ENCODE results near the gene TSGA10IP. TPM values are rescaled to one million over a fixed set of nuclear protein-coding genes. Genes with fewer than 3 reads are reported as not detected.

The TSGA10IP gene
- total RNA-seq, 1 experiment from 2014 or later, result not detected

GRCh38 chr11:65975771-65976170, 30.5 kb downstream of the TSGA10IP start:
- Histone ChIP-seq H3K4me1 (ENCODE audit: control insufficient read depth in 1 of 2, insufficient read depth in 2 of 2, low read length in 2 of 2) (no peaks in the 10 kb centered on the region), H3K4me3 (replicated peaks in 1 of 2; ENCODE audit: low read depth in 1 of 2, low read length in 2 of 2) (no peak overlapping the region), H3K9me3 (ENCODE audit: control insufficient read depth in 1 of 2, insufficient read depth in 1 of 2, low read depth in 1 of 2, low read length in 2 of 2) (no peaks in the 10 kb centered on the region), H4K20me1 (ENCODE audit: insufficient read depth) (no peaks in the 10 kb centered on the region), H2AFZ (ENCODE audit: low read depth, low read length, poor library complexity, severe bottlenecking) (no peak overlapping the region), H3K27me3 (ENCODE audit: insufficient read depth, low read length) (no peaks in the 10 kb centered on the region), H3K4me2 (ENCODE audit: low read length) (no peak overlapping the region), H3K36me3 (ENCODE audit: control insufficient read depth in 1 of 2, insufficient read depth in 2 of 2, low read length in 2 of 2) (peaks cover 6 to 10% of the 10 kb centered on the region in 2 experiments; a peak in 3 of 4 replicates), H3K9ac (ENCODE audit: low read length) (no peak overlapping the region), H3K79me2 (ENCODE audit: insufficient read depth, low read length) (no peaks in the 10 kb centered on the region), H3K27ac (ENCODE audit: low read depth, low read length) (no peak overlapping the region), H3K9me2 (ENCODE audit: insufficient read depth) (no peaks in the 10 kb centered on the region)
- RAD21 ChIA-PET (ENCODE audit: low non-redundant PET in 1 of 2, low total read pairs in 2 of 2, uncharacterized antibody in 2 of 2, unreplicated experiment in 2 of 2), result no interaction called here
- POLR2A ChIA-PET, result no interaction called here
- intact Hi-C loops (cut with micrococcal nuclease), result no loop called here
- BruUV-seq (replicated peaks), result no TSS peak
- ATAC-seq (no peak), DNase-seq (ENCODE audit: low read depth, low spot score) (no peak)
- CTCF ChIA-PET, result no interaction called here
- TF ChIP-seq EZH2phosphoT487 (IDR thresholded peaks at IDR 0.05; ENCODE audit: borderline replicate concordance), result no peak
- no peak for TF ChIP-seq SP1 (IDR thresholded peaks at IDR 0.05; ENCODE audit: low read depth)
- TF ChIP-seq CBX3 (IDR thresholded peaks at IDR 0.05; ENCODE audit: low read depth), result no peak
- no peak for TF ChIP-seq EZH2 (IDR thresholded peaks at IDR 0.05)
- TF ChIP-seq ZFX (IDR thresholded peaks at IDR 0.05), result no peak
- no peak for TF ChIP-seq POLR2A (IDR thresholded peaks at IDR 0.05; ENCODE audit: borderline replicate concordance, extremely low read depth, insufficient read depth, insufficient read length)
- TF ChIP-seq YY1 (IDR thresholded peaks at IDR 0.05; ENCODE audit: extremely low read depth, insufficient replicate concordance, low read depth, low read length), result no peak
- no peak for TF ChIP-seq SRF (IDR thresholded peaks at IDR 0.05; ENCODE audit: low read depth)
- no peak for TF ChIP-seq CEBPB (IDR thresholded peaks at IDR 0.05; ENCODE audit: low read depth)
- no peak for TF ChIP-seq CTCF (IDR thresholded peaks at IDR 0.05 in 2 of 3, conservative IDR thresholded peaks at IDR 0.05 in 1 of 3; ENCODE audit: borderline replicate concordance in 1 of 3, insufficient read depth in 1 of 3, low read depth in 2 of 3, low read length in 2 of 3)
- no peak for TF ChIP-seq ZNF274 (IDR thresholded peaks at IDR 0.05; ENCODE audit: low read depth, low read length)
- TF ChIP-seq REST (IDR thresholded peaks at IDR 0.05; ENCODE audit: low read depth), result no peak
- TF ChIP-seq FOSL1 (IDR thresholded peaks at IDR 0.05; ENCODE audit: low read depth), result no peak
- no peak for TF ChIP-seq ZBTB33 (IDR thresholded peaks at IDR 0.05; ENCODE audit: extremely low read depth, insufficient replicate concordance, low read length)
- TF ChIP-seq JUND (IDR thresholded peaks at IDR 0.05), result no peak
- TF ChIP-seq SIN3A (IDR thresholded peaks at IDR 0.05; ENCODE audit: low read depth), result no peak
- no peak for TF ChIP-seq MAX (IDR thresholded peaks at IDR 0.05)
- no peak for TF ChIP-seq POLR2AphosphoS5 (IDR thresholded peaks at IDR 0.05; ENCODE audit: low read depth, low read length)
